ENCODE results near the gene ZNF613.

DNA sequence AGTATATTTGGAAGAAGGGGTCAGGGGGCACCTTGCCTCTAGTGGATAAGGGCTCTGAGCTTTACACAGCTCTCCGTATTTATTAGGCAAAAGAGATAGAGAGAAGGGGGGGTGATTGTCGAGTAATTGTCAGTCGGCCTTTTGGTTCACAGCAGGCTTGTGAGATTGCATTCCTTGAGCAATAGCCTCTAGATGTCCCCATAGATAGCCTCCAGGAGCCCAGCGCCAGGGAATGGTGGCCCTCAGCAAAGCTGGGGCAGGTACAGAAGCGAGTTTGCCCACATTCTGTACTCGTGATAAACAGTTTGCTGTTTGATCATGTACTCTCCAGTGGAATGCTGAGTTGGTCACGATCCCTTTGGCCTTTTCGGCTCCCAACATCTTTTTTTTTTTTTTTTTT lies 4.6 kb downstream of the ZNF613 start:
- TF ChIP-seq EP300 (IDR thresholded peaks at IDR 0.05) (no peak), CTCF (IDR thresholded peaks at IDR 0.05) (no peak), POLR2A (IDR thresholded peaks at IDR 0.05) (no peak)

Measured in ovary (tissue), 3 donors.